OCI-LY3 (cell line): ENCODE results near the gene C1orf116.

ENCODE experiments used
- EZH2phosphoT487 ChIP-seq: fragments of 200-600 bp; shearing (Covaris generic); IDR thresholded peaks from 2 replicates; pipeline ENCODE4 v1.6.1; 2018; ENCODE audit warnings: antibody characterized with exemption, mixed run types, low read depth
- TF ChIP-seq, protein P1 (sequence below): fragments of 200-600, 300-600 bp; sonication (generic); IDR thresholded peaks from 2 replicates; pipeline ENCODE4 v1.5.1; 2014; ENCODE audit warnings: antibody characterized with exemption, low read length, low read depth

DNA sequence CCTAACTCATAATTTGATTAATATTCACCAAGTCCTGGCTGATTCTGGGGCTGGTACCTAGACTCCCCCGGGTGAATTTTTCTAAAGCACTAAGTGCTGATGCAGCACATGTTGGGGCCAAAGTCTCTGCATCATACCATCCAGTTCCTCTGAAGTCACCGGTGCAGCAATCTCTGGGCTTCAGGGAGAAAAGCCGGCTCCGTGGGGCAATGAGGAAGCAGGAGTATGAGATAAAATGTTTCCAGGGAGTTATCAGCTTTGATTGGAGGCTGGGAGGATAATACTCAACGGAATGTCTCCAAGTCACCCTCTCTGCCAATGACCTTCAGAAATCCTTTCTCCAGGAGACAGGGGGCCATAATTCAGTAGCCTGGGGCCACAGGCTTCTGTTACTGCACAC, 63.5 kb downstream of the C1orf116 start:
- TF ChIP-seq EZH2phosphoT487 = no peak
- TF ChIP-seq, protein P1, sequence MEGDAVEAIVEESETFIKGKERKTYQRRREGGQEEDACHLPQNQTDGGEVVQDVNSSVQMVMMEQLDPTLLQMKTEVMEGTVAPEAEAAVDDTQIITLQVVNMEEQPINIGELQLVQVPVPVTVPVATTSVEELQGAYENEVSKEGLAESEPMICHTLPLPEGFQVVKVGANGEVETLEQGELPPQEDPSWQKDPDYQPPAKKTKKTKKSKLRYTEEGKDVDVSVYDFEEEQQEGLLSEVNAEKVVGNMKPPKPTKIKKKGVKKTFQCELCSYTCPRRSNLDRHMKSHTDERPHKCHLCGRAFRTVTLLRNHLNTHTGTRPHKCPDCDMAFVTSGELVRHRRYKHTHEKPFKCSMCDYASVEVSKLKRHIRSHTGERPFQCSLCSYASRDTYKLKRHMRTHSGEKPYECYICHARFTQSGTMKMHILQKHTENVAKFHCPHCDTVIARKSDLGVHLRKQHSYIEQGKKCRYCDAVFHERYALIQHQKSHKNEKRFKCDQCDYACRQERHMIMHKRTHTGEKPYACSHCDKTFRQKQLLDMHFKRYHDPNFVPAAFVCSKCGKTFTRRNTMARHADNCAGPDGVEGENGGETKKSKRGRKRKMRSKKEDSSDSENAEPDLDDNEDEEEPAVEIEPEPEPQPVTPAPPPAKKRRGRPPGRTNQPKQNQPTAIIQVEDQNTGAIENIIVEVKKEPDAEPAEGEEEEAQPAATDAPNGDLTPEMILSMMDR = no peak
